GM13977 (cell line): ENCODE results near the gene TRANK1.

ENCODE experiments used
- DNase-seq: peaks from one replicate; pipeline ENCODE4 v3.0.0; 2012; ENCODE audit warnings: low spot score
- in situ Hi-C: fragments of 300-500 bp; cut with MboI; formaldehyde crosslinking; loops from one replicate; pipeline ENCODE4 v1.12.0; 2022; ENCODE audit warnings: low sequenced_read_pairs, low pct_unique_long_range_greater_than_20kb, mixed read lengths, inconsistent platforms; ENCODE audit not compliant: unreplicated experiment
- TF ChIP-seq, protein P1 (sequence below): IDR thresholded peaks from 2 replicates; pipeline ENCODE4 v1.5.1; 2012; ENCODE audit warnings: mild to moderate bottlenecking, control low read depth; ENCODE audit not compliant: insufficient read depth; ENCODE audit errors: extremely low read depth, missing control alignments

Gene TRANK1

GRCh38 chr3:36817806-36818533 lies 126.9 kb downstream of the TRANK1 start:
- TF ChIP-seq, protein P1, sequence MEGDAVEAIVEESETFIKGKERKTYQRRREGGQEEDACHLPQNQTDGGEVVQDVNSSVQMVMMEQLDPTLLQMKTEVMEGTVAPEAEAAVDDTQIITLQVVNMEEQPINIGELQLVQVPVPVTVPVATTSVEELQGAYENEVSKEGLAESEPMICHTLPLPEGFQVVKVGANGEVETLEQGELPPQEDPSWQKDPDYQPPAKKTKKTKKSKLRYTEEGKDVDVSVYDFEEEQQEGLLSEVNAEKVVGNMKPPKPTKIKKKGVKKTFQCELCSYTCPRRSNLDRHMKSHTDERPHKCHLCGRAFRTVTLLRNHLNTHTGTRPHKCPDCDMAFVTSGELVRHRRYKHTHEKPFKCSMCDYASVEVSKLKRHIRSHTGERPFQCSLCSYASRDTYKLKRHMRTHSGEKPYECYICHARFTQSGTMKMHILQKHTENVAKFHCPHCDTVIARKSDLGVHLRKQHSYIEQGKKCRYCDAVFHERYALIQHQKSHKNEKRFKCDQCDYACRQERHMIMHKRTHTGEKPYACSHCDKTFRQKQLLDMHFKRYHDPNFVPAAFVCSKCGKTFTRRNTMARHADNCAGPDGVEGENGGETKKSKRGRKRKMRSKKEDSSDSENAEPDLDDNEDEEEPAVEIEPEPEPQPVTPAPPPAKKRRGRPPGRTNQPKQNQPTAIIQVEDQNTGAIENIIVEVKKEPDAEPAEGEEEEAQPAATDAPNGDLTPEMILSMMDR, result no peak
- DNase-seq, result no peak
- in situ Hi-C loops, result no loop called here

- DNase-seq, result no peak
- in situ Hi-C loops, result no loop called here
- TF ChIP-seq, protein P1, result no peak
Measured at GRCh38 chr3:36815375-36815774, 129.5 kb downstream of the TRANK1 start.

DNA sequence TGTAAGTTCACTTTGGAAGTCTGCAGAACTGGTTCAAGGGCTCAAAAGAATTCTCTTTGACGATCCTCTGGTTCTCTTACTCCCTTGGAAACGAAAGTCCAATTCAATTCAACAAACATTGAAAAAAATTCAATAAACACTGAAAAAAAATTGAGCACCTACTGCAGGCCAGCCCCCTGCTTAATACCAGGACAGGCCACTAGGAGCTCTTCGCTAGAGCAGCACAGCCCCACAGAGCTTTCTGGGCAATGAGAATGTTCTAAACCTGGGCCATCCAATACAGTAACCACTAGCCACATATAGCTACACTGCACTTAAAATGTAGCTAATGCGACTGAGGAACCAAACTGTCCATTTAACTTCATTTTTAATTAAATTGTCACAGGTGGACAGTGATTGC lies 130.1 kb downstream of the TRANK1 start:
- TF ChIP-seq, protein P1, result no peak
- no peak for DNase-seq
- in situ Hi-C loops, result no loop called here

DNA sequence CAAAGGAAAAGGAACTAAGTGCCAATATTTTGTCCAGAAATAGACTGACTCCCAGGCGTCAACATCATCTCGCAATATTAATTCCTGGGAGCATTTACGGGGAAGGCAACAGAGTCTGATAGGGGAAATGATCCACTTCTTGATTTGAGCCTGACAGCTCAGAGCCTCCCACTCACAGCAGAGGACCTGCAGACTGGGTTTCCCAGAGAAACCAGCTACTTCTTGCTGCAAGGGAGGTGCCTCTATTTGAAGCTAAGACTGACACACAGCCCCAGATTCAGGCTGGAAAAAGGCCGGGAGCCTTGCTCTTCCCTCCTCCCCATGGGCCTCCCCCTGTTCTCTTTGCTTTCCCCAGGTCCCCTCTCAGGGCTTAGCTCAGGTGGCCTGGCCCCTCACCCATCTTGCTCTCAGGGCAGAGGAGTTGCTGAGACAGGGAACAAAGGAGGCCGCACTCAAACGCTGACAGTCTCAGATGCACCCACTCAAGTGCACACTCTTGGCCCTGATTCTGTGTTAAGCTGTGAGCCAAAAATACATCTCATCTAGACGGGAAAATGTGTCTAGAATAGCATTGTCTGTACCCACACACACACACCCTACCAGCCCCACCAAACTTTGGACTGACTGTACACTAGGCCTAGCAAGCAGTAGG lies 130.7 kb downstream of the TRANK1 start:
- TF ChIP-seq, protein P1, result no peak
- DNase-seq, result no peak
- in situ Hi-C loops, result no loop called here

- TF ChIP-seq, protein P1, result no peak
- DNase-seq, result no peak
- in situ Hi-C loops, result no loop called here
Measured at GRCh38 chr3:36813305-36813704, 131.5 kb downstream of the TRANK1 start.

DNA sequence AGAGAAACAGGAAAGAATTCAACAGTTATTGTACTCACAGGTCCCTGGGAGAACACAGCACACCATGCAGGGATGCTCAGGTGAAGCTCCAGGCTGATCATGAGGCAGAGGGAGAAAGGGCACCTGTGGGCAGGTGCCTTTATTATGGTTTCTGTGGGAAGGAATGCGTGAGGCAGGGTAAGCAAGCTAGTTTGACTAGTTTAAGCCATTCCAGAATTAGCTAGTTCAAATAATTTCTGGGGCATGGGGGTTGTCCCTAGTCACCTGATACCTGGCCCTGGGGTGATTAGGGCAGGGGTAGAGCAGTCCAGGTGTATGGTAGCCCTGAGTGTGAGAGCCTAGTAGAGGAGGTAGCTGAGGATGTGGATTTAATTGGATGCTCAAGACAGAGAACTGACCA lies 132.6 kb downstream of the TRANK1 start:
- DNase-seq, result no peak
- TF ChIP-seq, protein P1, result no peak
- in situ Hi-C loops, result no loop called here

DNA sequence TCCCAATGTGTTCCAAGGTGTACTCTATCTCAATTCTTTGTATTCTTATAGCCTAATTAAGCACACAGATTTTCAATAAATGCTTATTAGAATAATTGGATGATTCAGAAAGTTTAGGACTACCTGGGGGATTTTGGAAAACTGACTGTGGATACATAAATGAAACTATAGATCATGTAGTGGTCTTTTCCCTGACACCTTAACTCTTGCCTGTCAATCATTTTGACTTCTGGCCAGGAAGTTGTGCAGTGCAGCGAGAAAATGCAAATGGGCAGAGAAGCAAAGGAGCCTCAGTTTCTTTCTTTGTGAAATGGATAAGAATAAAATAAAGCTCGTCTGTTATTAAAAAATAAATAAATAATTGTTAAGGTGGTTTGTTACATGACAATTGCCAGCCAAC lies 133.1 kb downstream of the TRANK1 start:
- in situ Hi-C loops, result no loop called here
- DNase-seq, result no peak
- TF ChIP-seq, protein P1, result no peak
